GM12864 (cell line): ENCODE data around the gene GAS6.

Experiments used
- DNase-seq: peaks from one replicate; pipeline ENCODE4 v3.0.0-alpha.2; 2011; ENCODE audit warnings: low read depth
- H3K4me3 ChIP-seq: 2 replicates; pipeline ENCODE4 v1.5.1; 2011; ENCODE audit warnings: mild to moderate bottlenecking, low read depth, low read length, control low read depth
- CTCF ChIP-seq: IDR thresholded peaks from 2 replicates; pipeline ENCODE4 v1.5.1; 2011; ENCODE audit warnings: low read depth, mild to moderate bottlenecking, moderate library complexity, low read length, control low read depth, inconsistent platforms; ENCODE audit errors: missing control alignments

The GAS6 gene

GRCh38 chr13:113775451-113776145 is 88.3 kb downstream of the GAS6 start:
- no peak for TF ChIP-seq CTCF
- no peak for DNase-seq
- H3K4me3 ChIP-seq: no peak overlapping the region

- TF ChIP-seq CTCF: no peak
- no peak overlapping the region for H3K4me3 ChIP-seq
- no peak for DNase-seq
These were observed 89.4 kb downstream of the GAS6 start for GRCh38 chr13:113774177-113775107.

GRCh38 chr13:113771709-113772331 is 92.1 kb downstream of the GAS6 start:
- no peak for DNase-seq
- H3K4me3 ChIP-seq: no peak overlapping the region
- TF ChIP-seq CTCF: no peak

- no peak overlapping the region for H3K4me3 ChIP-seq
- no peak for TF ChIP-seq CTCF
- no peak for DNase-seq
These were observed 92.9 kb downstream of the GAS6 start for GRCh38 chr13:113770937-113771336.
